ENCODE measurements around the gene PTGIS. TPM values are rescaled to one million over a fixed set of nuclear protein-coding genes. Genes with fewer than 3 reads are reported as not detected.

Gene PTGIS
- total RNA-seq, 1 experiment from 2014 or later = 0.26 TPM

DNA sequence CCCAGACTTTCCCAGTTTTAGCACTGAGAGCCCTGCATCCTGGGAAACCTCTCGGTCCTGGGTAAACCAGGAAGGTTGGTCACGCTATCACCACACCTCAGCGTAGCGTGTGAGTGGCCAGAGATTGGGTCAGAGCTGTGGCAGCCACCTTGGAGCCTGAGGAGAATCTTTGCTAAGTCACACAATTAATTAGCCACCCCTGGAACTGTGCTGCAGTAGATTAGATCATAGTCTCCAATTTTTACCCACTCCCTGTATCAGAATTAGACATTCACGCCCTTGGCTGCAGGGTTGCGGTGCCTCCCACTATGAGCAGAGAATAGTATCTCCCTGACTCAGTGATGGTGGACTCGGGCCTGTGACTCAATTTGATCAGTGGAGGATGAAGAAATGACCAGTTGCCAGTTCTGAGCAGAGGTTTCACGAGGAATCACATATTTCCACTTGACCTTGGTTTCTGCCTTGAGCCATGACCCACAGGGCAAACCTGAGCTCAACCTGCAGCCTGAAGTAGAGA lies 6.0 kb upstream of the PTGIS start:
- Mint-ChIP-seq H3K9me3 (ENCODE audit: low read depth, unreplicated experiment) (peaks cover 3% of the 10 kb centered on the region), H3K27me3 (ENCODE audit: unreplicated experiment) (peaks cover 53% of the 10 kb centered on the region), H3K4me1 (ENCODE audit: low read depth, unreplicated experiment) (peaks cover 17% of the 10 kb centered on the region), H3K36me3 (ENCODE audit: insufficient read depth, unreplicated experiment) (no peaks in the 10 kb centered on the region), H3K27ac (ENCODE audit: unreplicated experiment) (no peak overlapping the region), H3K4me3 (ENCODE audit: low read depth, unreplicated experiment) (no peak overlapping the region)
- intact Hi-C loops (cut with micrococcal nuclease; ENCODE audit: unreplicated experiment) = no loop called here
- TF ChIP-seq, protein P1, sequence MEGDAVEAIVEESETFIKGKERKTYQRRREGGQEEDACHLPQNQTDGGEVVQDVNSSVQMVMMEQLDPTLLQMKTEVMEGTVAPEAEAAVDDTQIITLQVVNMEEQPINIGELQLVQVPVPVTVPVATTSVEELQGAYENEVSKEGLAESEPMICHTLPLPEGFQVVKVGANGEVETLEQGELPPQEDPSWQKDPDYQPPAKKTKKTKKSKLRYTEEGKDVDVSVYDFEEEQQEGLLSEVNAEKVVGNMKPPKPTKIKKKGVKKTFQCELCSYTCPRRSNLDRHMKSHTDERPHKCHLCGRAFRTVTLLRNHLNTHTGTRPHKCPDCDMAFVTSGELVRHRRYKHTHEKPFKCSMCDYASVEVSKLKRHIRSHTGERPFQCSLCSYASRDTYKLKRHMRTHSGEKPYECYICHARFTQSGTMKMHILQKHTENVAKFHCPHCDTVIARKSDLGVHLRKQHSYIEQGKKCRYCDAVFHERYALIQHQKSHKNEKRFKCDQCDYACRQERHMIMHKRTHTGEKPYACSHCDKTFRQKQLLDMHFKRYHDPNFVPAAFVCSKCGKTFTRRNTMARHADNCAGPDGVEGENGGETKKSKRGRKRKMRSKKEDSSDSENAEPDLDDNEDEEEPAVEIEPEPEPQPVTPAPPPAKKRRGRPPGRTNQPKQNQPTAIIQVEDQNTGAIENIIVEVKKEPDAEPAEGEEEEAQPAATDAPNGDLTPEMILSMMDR (IDR thresholded peaks at IDR 0.05; ENCODE audit: unreplicated experiment) = no peak
- no TSS peak for BruUV-seq (replicated peaks)
- no peak for DNase-seq
- CTCF ChIA-PET = no interaction called here

DNA sequence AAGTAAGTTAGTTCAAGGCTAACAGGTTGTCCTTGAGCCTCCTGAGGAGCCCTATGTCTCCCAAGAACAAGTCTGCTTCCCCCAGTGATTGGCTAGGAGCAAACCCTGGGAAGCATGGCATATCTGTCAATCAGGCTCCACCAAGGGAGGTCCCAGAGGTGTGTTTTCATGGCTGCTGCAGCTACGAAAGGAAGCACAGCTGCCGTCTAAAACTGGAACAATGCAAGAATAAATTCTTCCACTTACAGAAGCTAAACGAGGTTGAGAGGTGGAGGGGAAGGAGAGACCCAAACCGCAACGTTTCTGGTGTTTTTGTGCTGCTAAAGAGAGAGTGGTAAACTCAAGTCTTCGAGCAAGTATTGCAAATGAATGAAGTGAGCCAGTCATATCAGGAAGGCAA lies 4.9 kb upstream of the PTGIS start:
- no TSS peak for BruUV-seq (replicated peaks)
- Mint-ChIP-seq H3K4me3 (ENCODE audit: low read depth, unreplicated experiment) (no peak overlapping the region), H3K36me3 (ENCODE audit: insufficient read depth, unreplicated experiment) (peaks cover 5% of the 10 kb centered on the region), H3K27ac (ENCODE audit: unreplicated experiment) (no peak overlapping the region), H3K9me3 (ENCODE audit: low read depth, unreplicated experiment) (peaks cover 3% of the 10 kb centered on the region), H3K4me1 (ENCODE audit: low read depth, unreplicated experiment) (peaks cover 17% of the 10 kb centered on the region), H3K27me3 (ENCODE audit: unreplicated experiment) (peaks cover 56% of the 10 kb centered on the region)
- DNase-seq = no peak
- intact Hi-C loops (cut with micrococcal nuclease; ENCODE audit: unreplicated experiment) = no loop called here
- TF ChIP-seq, protein P1 (IDR thresholded peaks at IDR 0.05; ENCODE audit: unreplicated experiment) = no peak
- CTCF ChIA-PET = no interaction called here

DNA sequence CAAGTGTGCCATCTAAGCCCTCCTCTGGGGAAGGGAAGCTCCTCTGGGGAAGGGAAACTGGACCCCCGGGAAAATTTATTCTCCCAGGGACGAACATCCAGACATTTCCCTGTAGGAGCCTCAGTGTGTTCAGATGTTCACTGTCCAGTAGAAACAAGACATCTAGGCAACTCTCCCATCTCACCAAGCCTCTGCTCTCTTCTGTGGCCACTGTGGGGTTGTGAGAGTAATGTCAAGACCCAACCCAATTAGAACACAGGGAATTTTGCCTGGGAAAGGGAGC lies 3.6 kb upstream of the PTGIS start:
- Mint-ChIP-seq H3K4me1 (ENCODE audit: low read depth, unreplicated experiment) (peaks cover 17% of the 10 kb centered on the region), H3K4me3 (ENCODE audit: low read depth, unreplicated experiment) (no peak overlapping the region), H3K27me3 (ENCODE audit: unreplicated experiment) (peaks cover 56% of the 10 kb centered on the region), H3K36me3 (ENCODE audit: insufficient read depth, unreplicated experiment) (peaks cover 5% of the 10 kb centered on the region), H3K27ac (ENCODE audit: unreplicated experiment) (no peak overlapping the region), H3K9me3 (ENCODE audit: low read depth, unreplicated experiment) (peaks cover 2% of the 10 kb centered on the region)
- no TSS peak for BruUV-seq (replicated peaks)
- DNase-seq = no peak
- intact Hi-C loops (cut with micrococcal nuclease; ENCODE audit: unreplicated experiment) = no loop called here
- CTCF ChIA-PET = interaction anchor here (0.6 to 1.2 kb wide), 5 partner anchors 8 to 30 kb away, joined by 3 to 5 read pairs (median 3); no protein-coding TSS in a partner anchor
- TF ChIP-seq, protein P1 (IDR thresholded peaks at IDR 0.05; ENCODE audit: unreplicated experiment) = no peak

DNA sequence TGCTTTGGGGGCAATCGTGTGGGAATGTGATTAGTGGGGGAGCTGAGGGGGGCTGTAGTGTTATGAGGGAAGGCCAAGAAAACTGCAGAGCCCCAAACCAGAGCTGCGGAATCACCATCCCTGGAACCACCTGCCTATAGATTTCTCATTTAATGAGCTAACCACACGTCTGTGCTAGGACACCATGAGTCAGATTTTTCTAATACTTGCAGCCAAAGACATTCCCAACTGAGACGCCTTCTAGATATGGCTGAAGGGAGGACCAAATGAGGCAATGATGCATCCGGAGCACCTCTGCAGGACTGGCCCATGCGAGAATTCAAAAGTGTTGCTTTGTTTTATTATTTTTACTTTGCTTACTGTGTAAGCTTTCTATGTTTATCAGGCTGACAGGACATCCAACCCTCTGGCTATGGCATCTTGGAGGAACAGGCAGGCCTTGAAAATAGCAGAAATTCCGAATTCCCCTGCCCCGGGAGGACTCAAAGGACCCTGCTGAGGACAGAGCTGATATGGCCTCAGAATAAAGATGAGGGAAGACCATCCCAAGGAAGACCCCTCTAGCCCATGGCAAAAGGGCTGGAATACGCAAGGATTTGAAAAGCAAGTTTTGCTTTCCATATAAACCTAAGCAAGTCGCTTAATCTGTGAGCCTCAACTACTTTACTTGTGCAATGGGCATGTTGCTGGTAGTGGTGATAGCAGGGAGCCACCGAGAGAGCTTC lies 3.1 kb upstream of the PTGIS start:
- peaks cover 5% of the 10 kb centered on the region for H3K36me3 Mint-ChIP-seq (ENCODE audit: insufficient read depth, unreplicated experiment)
- no TSS peak for BruUV-seq (replicated peaks)
- H3K4me1 Mint-ChIP-seq (ENCODE audit: low read depth, unreplicated experiment) = peaks cover 17% of the 10 kb centered on the region
- TF ChIP-seq, protein P1 (IDR thresholded peaks at IDR 0.05; ENCODE audit: unreplicated experiment) = no peak
- no peak overlapping the region for H3K27ac Mint-ChIP-seq (ENCODE audit: unreplicated experiment)
- no peak for DNase-seq
- CTCF ChIA-PET = interaction anchor here (0.6 to 1.2 kb wide), 7 partner anchors 9 to 31 kb away, joined by 3 to 5 read pairs (median 3); no protein-coding TSS in a partner anchor
- no peaks in the 10 kb centered on the region for H3K9me3 Mint-ChIP-seq (ENCODE audit: low read depth, unreplicated experiment)
- intact Hi-C loops (cut with micrococcal nuclease; ENCODE audit: unreplicated experiment) = no loop called here
- peaks cover 56% of the 10 kb centered on the region for H3K27me3 Mint-ChIP-seq (ENCODE audit: unreplicated experiment)
- H3K4me3 Mint-ChIP-seq (ENCODE audit: low read depth, unreplicated experiment) = no peak overlapping the region
